GM18505 (cell line): ENCODE measurements around the gene HOXC5.
"Not testable (repeated sequence)": the region's sequence is repeated elsewhere in the genome, so short reads cannot be mapped to it uniquely, and the experiment has no call there.

ENCODE experiments used
- ATAC-seq: cut with Tn5 transposase; IDR thresholded peaks from one replicate; pipeline ENCODE4 v1.9.1; 2021; ENCODE audit not compliant: unreplicated experiment
- POLR2A ChIP-seq: IDR thresholded peaks from 4 replicates; pipeline ENCODE4 v1.6.1; 2011; ENCODE audit warnings: borderline replicate concordance; ENCODE audit not compliant: insufficient read depth, insufficient read length; ENCODE audit errors: extremely low read depth

The HOXC5 gene

GRCh38 chr12:54068418-54069070, 35.7 kb downstream of the HOXC5 start:
- ATAC-seq, result no peak
- TF ChIP-seq POLR2A, result no peak

- TF ChIP-seq POLR2A, result no peak
- ATAC-seq, result no peak
Measured at GRCh38 chr12:54071942-54072341, 39.1 kb downstream of the HOXC5 start.

- no peak for ATAC-seq
- no peak for TF ChIP-seq POLR2A
Measured at GRCh38 chr12:54074308-54074707, 41.5 kb downstream of the HOXC5 start.

- ATAC-seq, result no peak
- no peak for TF ChIP-seq POLR2A
Measured at GRCh38 chr12:54075409-54075808, 42.6 kb downstream of the HOXC5 start.

GRCh38 chr12:54075974-54076373, 43.1 kb downstream of the HOXC5 start:
- ATAC-seq, result no peak
- TF ChIP-seq POLR2A, result no peak

- ATAC-seq, result not testable (repeated sequence)
Measured at GRCh38 chr12:54077843-54078242, 45.0 kb downstream of the HOXC5 start.

GRCh38 chr12:54079115-54079514, 46.3 kb downstream of the HOXC5 start:
- ATAC-seq, result not testable (repeated sequence)

GRCh38 chr12:54080008-54080924, 47.4 kb downstream of the HOXC5 start:
- not testable (repeated sequence) for ATAC-seq

GRCh38 chr12:54081053-54081514, 48.2 kb downstream of the HOXC5 start:
- not testable (repeated sequence) for ATAC-seq

- ATAC-seq, result not testable (repeated sequence)
Measured at GRCh38 chr12:54081581-54082396, 48.9 kb downstream of the HOXC5 start.

GRCh38 chr12:54082397-54082892, 49.6 kb downstream of the HOXC5 start:
- no peak for ATAC-seq
- no peak for TF ChIP-seq POLR2A
